ENCODE data around the gene WLS. TPM values are rescaled to one million over a fixed set of nuclear protein-coding genes. Genes with fewer than 3 reads are reported as not detected.

The WLS gene
- total and polyA plus RNA-seq, 2 experiments from 2014 or later = 0.87 to 1.2 TPM

DNA sequence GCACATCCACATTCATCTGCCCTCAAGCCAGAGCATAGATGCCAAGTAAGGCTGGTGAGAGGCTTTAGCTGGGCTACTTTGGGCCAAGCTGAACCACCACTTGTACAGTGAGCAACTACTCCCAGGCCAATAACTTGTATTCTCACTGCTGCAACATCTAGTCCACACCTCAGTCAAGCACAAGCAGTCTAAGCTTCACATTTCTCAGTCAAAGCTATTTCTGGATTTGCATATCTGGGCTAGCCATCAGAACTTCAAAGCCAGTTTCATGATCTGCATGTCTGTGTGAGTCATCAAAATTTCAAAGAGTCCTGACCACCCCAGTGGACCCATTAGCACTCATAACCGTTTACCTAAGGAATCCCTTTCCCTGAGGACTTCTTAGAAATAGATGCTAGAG lies 104.2 kb downstream of the WLS start:
- peaks cover 8% of the 10 kb centered on the region; the same call in 2 of the 3 replicates for H3K4me1 Mint-ChIP-seq
- ATAC-seq (no peak), DNase-seq (ENCODE audit: low spot score) (no peak)
- Histone ChIP-seq H3K27ac (ENCODE audit: low read depth) (no peak overlapping the region), H3K4me1 (ENCODE audit: insufficient read depth) (no peaks in the 10 kb centered on the region), H3K79me2 (replicated peaks; ENCODE audit: insufficient read depth) (no peaks in the 10 kb centered on the region), H3K9me2 (ENCODE audit: insufficient read depth) (0 out of 2 replicates have a peak, but pooled peaks cover 7% of the 10 kb centered on the region), H2AFZ (no peak overlapping the region), H3K4me3 (no peak overlapping the region), H4K20me1 (replicated peaks; ENCODE audit: insufficient read depth) (no peaks in the 10 kb centered on the region), H3K36me3 (ENCODE audit: insufficient read depth) (no peaks in the 10 kb centered on the region), H3K4me2 (peak overlapping the region; percentile 52; the same call in 1 of the 2 replicates), H3K27me3 (ENCODE audit: insufficient read depth) (no peaks in the 10 kb centered on the region), H3F3A (replicated peaks; ENCODE audit: low read depth) (no peaks in the 10 kb centered on the region)
- H3K4me3 Mint-ChIP-seq = no peak overlapping the region
- no peaks in the 10 kb centered on the region for H3K9me3 Mint-ChIP-seq
- no peaks in the 10 kb centered on the region for H3K36me3 Mint-ChIP-seq (ENCODE audit: low read depth)
- H3K27ac Mint-ChIP-seq = no peak overlapping the region
- TF ChIP-seq EZH2 (IDR thresholded peaks at IDR 0.05; ENCODE audit: low read depth, unreplicated experiment) (no peak), EZH2phosphoT487 (IDR thresholded peaks at IDR 0.05; ENCODE audit: unreplicated experiment) (no peak), CREB1 (CRISPR knock-in tag; IDR thresholded peaks at IDR 0.05; ENCODE audit: low read depth) (no peak), ZNF331 (CRISPR knock-in tag; IDR thresholded peaks at IDR 0.05; ENCODE audit: low read depth) (no peak), NANOG (IDR thresholded peaks at IDR 0.05; ENCODE audit: borderline replicate concordance) (no peak), ZNF114 (CRISPR knock-in tag; IDR thresholded peaks at IDR 0.05) (no peak), STAT1 (IDR thresholded peaks at IDR 0.05; ENCODE audit: unreplicated experiment) (no peak), JUNB (IDR thresholded peaks at IDR 0.05; ENCODE audit: unreplicated experiment) (no peak), POLR2AphosphoS5 (IDR thresholded peaks at IDR 0.05; ENCODE audit: low read depth) (no peak)
- TF ChIP-seq, protein P1, sequence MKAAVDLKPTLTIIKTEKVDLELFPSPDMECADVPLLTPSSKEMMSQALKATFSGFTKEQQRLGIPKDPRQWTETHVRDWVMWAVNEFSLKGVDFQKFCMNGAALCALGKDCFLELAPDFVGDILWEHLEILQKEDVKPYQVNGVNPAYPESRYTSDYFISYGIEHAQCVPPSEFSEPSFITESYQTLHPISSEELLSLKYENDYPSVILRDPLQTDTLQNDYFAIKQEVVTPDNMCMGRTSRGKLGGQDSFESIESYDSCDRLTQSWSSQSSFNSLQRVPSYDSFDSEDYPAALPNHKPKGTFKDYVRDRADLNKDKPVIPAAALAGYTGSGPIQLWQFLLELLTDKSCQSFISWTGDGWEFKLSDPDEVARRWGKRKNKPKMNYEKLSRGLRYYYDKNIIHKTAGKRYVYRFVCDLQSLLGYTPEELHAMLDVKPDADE (IDR thresholded peaks at IDR 0.05) = no peak
- TF ChIP-seq, protein P2, sequence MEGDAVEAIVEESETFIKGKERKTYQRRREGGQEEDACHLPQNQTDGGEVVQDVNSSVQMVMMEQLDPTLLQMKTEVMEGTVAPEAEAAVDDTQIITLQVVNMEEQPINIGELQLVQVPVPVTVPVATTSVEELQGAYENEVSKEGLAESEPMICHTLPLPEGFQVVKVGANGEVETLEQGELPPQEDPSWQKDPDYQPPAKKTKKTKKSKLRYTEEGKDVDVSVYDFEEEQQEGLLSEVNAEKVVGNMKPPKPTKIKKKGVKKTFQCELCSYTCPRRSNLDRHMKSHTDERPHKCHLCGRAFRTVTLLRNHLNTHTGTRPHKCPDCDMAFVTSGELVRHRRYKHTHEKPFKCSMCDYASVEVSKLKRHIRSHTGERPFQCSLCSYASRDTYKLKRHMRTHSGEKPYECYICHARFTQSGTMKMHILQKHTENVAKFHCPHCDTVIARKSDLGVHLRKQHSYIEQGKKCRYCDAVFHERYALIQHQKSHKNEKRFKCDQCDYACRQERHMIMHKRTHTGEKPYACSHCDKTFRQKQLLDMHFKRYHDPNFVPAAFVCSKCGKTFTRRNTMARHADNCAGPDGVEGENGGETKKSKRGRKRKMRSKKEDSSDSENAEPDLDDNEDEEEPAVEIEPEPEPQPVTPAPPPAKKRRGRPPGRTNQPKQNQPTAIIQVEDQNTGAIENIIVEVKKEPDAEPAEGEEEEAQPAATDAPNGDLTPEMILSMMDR (conservative IDR thresholded peaks at IDR 0.05; ENCODE audit: low read depth in 2 of 2) = no peak
- TF ChIP-seq, protein P3, sequence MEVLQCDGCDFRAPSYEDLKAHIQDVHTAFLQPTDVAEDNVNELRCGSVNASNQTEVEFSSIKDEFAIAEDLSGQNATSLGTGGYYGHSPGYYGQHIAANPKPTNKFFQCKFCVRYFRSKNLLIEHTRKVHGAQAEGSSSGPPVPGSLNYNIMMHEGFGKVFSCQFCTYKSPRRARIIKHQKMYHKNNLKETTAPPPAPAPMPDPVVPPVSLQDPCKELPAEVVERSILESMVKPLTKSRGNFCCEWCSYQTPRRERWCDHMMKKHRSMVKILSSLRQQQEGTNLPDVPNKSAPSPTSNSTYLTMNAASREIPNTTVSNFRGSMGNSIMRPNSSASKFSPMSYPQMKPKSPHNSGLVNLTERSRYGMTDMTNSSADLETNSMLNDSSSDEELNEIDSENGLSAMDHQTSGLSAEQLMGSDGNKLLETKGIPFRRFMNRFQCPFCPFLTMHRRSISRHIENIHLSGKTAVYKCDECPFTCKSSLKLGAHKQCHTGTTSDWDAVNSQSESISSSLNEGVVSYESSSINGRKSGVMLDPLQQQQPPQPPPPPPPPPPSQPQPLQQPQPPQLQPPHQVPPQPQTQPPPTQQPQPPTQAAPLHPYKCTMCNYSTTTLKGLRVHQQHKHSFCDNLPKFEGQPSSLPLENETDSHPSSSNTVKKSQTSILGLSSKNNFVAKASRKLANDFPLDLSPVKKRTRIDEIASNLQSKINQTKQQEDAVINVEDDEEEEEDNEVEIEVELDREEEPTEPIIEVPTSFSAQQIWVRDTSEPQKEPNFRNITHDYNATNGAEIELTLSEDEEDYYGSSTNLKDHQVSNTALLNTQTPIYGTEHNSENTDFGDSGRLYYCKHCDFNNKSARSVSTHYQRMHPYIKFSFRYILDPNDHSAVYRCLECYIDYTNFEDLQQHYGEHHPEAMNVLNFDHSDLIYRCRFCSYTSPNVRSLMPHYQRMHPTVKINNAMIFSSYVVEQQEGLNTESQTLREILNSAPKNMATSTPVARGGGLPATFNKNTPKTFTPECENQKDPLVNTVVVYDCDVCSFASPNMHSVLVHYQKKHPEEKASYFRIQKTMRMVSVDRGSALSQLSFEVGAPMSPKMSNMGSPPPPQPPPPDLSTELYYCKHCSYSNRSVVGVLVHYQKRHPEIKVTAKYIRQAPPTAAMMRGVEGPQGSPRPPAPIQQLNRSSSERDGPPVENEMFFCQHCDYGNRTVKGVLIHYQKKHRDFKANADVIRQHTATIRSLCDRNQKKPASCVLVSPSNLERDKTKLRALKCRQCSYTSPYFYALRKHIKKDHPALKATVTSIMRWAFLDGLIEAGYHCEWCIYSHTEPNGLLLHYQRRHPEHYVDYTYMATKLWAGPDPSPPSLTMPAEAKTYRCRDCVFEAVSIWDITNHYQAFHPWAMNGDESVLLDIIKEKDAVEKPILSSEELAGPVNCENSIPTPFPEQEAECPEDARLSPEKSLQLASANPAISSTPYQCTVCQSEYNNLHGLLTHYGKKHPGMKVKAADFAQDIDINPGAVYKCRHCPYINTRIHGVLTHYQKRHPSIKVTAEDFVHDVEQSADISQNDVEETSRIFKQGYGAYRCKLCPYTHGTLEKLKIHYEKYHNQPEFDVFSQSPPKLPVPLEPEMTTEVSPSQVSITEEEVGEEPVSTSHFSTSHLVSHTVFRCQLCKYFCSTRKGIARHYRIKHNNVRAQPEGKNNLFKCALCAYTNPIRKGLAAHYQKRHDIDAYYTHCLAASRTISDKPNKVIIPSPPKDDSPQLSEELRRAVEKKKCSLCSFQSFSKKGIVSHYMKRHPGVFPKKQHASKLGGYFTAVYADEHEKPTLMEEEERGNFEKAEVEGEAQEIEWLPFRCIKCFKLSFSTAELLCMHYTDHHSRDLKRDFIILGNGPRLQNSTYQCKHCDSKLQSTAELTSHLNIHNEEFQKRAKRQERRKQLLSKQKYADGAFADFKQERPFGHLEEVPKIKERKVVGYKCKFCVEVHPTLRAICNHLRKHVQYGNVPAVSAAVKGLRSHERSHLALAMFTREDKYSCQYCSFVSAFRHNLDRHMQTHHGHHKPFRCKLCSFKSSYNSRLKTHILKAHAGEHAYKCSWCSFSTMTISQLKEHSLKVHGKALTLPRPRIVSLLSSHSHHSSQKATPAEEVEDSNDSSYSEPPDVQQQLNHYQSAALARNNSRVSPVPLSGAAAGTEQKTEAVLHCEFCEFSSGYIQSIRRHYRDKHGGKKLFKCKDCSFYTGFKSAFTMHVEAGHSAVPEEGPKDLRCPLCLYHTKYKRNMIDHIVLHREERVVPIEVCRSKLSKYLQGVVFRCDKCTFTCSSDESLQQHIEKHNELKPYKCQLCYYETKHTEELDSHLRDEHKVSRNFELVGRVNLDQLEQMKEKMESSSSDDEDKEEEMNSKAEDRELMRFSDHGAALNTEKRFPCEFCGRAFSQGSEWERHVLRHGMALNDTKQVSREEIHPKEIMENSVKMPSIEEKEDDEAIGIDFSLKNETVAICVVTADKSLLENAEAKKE (CRISPR knock-in tag; IDR thresholded peaks at IDR 0.05) = no peak
- H3K27me3 Mint-ChIP-seq (ENCODE audit: insufficient read depth, low read depth, poor library complexity) = peaks cover 2% of the 10 kb centered on the region
